ENCODE measurements around the gene RAD51C.

DNA sequence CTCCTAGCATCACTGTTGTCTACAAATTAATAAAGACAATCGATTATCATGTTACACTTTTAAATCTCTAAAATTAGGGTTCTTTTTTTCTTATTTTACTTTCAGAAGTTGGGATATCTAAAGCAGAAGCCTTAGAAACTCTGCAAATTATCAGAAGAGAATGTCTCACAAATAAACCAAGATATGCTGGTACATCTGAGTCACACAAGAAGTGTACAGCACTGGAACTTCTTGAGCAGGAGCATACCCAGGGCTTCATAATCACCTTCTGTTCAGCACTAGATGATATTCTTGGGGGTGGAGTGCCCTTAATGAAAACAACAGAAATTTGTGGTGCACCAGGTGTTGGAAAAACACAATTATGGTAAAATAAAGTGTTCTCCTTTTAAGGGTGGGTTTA lies 2.4 kb downstream of the RAD51C start:
- TF ChIP-seq, protein P1, sequence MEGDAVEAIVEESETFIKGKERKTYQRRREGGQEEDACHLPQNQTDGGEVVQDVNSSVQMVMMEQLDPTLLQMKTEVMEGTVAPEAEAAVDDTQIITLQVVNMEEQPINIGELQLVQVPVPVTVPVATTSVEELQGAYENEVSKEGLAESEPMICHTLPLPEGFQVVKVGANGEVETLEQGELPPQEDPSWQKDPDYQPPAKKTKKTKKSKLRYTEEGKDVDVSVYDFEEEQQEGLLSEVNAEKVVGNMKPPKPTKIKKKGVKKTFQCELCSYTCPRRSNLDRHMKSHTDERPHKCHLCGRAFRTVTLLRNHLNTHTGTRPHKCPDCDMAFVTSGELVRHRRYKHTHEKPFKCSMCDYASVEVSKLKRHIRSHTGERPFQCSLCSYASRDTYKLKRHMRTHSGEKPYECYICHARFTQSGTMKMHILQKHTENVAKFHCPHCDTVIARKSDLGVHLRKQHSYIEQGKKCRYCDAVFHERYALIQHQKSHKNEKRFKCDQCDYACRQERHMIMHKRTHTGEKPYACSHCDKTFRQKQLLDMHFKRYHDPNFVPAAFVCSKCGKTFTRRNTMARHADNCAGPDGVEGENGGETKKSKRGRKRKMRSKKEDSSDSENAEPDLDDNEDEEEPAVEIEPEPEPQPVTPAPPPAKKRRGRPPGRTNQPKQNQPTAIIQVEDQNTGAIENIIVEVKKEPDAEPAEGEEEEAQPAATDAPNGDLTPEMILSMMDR (IDR thresholded peaks at IDR 0.05 in 2 of 3, conservative IDR thresholded peaks at IDR 0.05 in 1 of 3; ENCODE audit: control insufficient read depth in 2 of 3, extremely low read depth in 1 of 3, insufficient read depth in 1 of 3, low read depth in 3 of 3, low read length in 3 of 3), result no peak
- TF ChIP-seq, protein P2, sequence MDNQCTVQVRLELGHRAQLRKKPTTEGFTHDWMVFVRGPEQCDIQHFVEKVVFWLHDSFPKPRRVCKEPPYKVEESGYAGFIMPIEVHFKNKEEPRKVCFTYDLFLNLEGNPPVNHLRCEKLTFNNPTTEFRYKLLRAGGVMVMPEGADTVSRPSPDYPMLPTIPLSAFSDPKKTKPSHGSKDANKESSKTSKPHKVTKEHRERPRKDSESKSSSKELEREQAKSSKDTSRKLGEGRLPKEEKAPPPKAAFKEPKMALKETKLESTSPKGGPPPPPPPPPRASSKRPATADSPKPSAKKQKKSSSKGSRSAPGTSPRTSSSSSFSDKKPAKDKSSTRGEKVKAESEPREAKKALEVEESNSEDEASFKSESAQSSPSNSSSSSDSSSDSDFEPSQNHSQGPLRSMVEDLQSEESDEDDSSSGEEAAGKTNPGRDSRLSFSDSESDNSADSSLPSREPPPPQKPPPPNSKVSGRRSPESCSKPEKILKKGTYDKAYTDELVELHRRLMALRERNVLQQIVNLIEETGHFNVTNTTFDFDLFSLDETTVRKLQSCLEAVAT (IDR thresholded peaks at IDR 0.05), result no peak
- TF ChIP-seq SP1 (IDR thresholded peaks at IDR 0.05; ENCODE audit: low read depth, low read length), result no peak

All from GM12878 (cell line).